ENCODE measurements around the gene PLA2G4E.

The PLA2G4E gene

GRCh38 chr15:41936155-41936554 lies 84.7 kb downstream of the PLA2G4E start:
- no peak for DNase-seq (ENCODE audit: low read depth)

GRCh38 chr15:41935566-41936020 lies 85.2 kb downstream of the PLA2G4E start:
- DNase-seq (ENCODE audit: low read depth), result no peak

GRCh38 chr15:41934843-41935242 lies 86.0 kb downstream of the PLA2G4E start:
- DNase-seq (ENCODE audit: low read depth), result no peak

GRCh38 chr15:41933771-41934170 lies 87.1 kb downstream of the PLA2G4E start:
- no peak for DNase-seq (ENCODE audit: low read depth)

GRCh38 chr15:41933326-41933725 lies 87.5 kb downstream of the PLA2G4E start:
- no peak for DNase-seq (ENCODE audit: low read depth)

- no peak for DNase-seq (ENCODE audit: low read depth)
These were observed 88.1 kb downstream of the PLA2G4E start for GRCh38 chr15:41932511-41933289.

DNA sequence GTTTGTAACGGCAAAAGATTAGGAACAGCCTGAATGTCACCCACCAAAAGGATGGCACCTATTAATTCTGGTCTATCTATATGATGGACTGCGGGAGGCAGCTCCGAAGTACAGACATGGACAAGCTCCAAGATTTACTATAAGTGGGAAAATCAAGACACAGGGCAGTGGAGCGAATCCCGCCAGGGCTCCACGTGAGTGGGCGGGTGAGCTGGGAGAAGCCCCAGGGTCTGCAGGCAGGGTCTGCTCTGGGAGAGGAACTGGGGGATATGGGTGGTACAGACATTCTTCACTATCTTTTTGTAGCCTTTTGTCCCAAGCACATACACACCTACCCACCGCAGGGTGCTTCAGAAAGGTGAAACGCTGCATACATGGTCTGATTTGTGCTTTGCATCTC lies 88.7 kb downstream of the PLA2G4E start:
- DNase-seq (ENCODE audit: low read depth), result no peak
